Activated naive CD4-positive, alpha-beta T cell treated with anti-CD3 and anti-CD28 coated beads, Interleukin-2, amount 50 U/mL, for 24 hours (primary cell): ENCODE results near the gene SLC39A9.
"Not testable (repeated sequence)": the region's sequence is repeated elsewhere in the genome, so short reads cannot be mapped to it uniquely, and the experiment has no call there.

Experiments
- H3K27ac Mint-ChIP-seq: one replicate; pipeline ENCODE4 v1.8.0; 2021; ENCODE audit warnings: mild to moderate bottlenecking, mixed read lengths
- H3K27me3 Mint-ChIP-seq: one replicate; pipeline ENCODE4 v1.8.0; 2021; ENCODE audit warnings: mixed read lengths
- H3K36me3 Mint-ChIP-seq: one replicate; pipeline ENCODE4 v1.8.0; 2021; ENCODE audit warnings: mixed read lengths
- H3K4me1 Mint-ChIP-seq: one replicate; pipeline ENCODE4 v1.8.0; 2021; ENCODE audit warnings: mixed read lengths
- H3K4me3 Mint-ChIP-seq: one replicate; pipeline ENCODE4 v1.8.0; 2021; ENCODE audit warnings: mild to moderate bottlenecking, mixed read lengths
- H3K9me3 Mint-ChIP-seq: one replicate; pipeline ENCODE4 v1.8.0; 2021; ENCODE audit warnings: mixed read lengths

SLC39A9 gene

GRCh38 chr14:69360438-69361108 lies 37.9 kb upstream of the SLC39A9 start:
- Mint-ChIP-seq H3K27ac (no peak overlapping the region), H3K4me1 (no peaks in the 10 kb centered on the region), H3K36me3 (peaks cover 1% of the 10 kb centered on the region), H3K9me3 (no peaks in the 10 kb centered on the region), H3K4me3 (no peak overlapping the region), H3K27me3 (no peaks in the 10 kb centered on the region)

DNA sequence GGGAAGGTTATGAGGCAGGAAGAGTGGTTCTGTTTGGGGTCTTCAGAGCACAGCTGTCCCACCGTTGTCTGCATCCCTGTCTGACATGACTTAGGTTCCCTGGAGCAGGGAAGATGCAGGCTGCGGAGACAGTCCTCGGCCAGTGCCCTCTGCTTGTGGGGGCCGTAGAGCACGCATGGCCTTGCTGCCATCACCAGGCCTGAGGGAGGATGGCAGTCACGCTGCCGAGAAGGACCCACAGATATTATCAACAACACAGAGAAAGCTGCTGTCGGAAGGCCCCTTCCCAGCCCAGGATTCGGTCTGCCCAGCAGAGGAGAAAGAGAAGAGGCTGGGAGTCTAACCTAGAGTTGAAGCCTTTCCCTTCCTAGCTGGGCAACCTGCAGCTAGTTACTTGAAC lies 35.4 kb upstream of the SLC39A9 start:
- H3K4me3 Mint-ChIP-seq: no peak overlapping the region
- no peaks in the 10 kb centered on the region for H3K4me1 Mint-ChIP-seq
- H3K27me3 Mint-ChIP-seq: no peaks in the 10 kb centered on the region
- no peak overlapping the region for H3K27ac Mint-ChIP-seq
- H3K9me3 Mint-ChIP-seq: no peaks in the 10 kb centered on the region
- H3K36me3 Mint-ChIP-seq: peaks cover 1% of the 10 kb centered on the region

- Mint-ChIP-seq H3K27ac (no peak overlapping the region), H3K4me1 (no peaks in the 10 kb centered on the region), H3K4me3 (no peak overlapping the region), H3K9me3 (no peaks in the 10 kb centered on the region), H3K36me3 (peaks cover 1% of the 10 kb centered on the region), H3K27me3 (no peaks in the 10 kb centered on the region)
Observed at GRCh38 chr14:69363964-69364363, 34.5 kb upstream of the SLC39A9 start.

DNA sequence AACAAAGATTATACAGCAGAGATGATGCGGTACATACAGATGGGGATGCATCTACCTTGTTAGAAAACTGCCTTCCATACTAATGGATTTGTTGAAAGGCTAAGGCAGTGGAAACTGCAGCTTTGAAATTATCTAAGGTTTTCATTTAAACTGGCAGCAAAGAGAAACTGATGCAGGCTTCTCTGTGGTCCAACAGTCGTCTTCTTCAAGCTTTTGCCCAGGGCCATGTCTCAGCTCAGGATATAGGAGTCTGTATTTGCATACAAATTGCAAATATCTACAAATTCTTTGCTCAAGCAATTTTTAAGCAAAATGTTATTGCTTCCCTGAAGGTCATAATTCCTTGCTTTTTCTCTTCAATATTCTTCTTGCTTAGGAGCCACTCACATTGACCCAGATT lies 34.1 kb upstream of the SLC39A9 start:
- no peaks in the 10 kb centered on the region for H3K4me1 Mint-ChIP-seq
- no peak overlapping the region for H3K27ac Mint-ChIP-seq
- no peaks in the 10 kb centered on the region for H3K9me3 Mint-ChIP-seq
- H3K36me3 Mint-ChIP-seq: peaks cover 1% of the 10 kb centered on the region
- no peak overlapping the region for H3K4me3 Mint-ChIP-seq
- H3K27me3 Mint-ChIP-seq: no peaks in the 10 kb centered on the region

DNA sequence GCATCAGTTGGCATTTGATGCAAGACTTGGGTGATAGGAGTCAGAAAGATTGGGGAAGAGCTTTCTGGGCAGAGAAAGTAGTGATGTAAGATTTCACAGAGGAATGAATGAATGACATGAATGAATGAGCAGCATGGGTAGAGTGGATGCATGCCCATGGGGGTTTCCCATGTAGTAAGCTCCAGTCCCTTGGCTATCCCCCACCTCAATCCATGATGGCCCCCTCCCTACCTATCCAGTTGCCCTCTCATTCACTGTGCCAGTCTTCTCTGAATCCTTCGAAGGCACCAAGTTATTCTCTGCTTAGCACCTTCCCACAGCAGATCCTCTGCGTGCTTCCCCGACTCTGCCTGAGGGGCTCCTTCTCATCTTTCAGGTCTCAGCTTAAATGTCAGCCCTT lies 32.4 kb upstream of the SLC39A9 start:
- H3K9me3 Mint-ChIP-seq: no peaks in the 10 kb centered on the region
- no peak overlapping the region for H3K4me3 Mint-ChIP-seq
- H3K27ac Mint-ChIP-seq: no peak overlapping the region
- H3K36me3 Mint-ChIP-seq: peaks cover 1% of the 10 kb centered on the region
- H3K4me1 Mint-ChIP-seq: no peaks in the 10 kb centered on the region
- no peaks in the 10 kb centered on the region for H3K27me3 Mint-ChIP-seq

DNA sequence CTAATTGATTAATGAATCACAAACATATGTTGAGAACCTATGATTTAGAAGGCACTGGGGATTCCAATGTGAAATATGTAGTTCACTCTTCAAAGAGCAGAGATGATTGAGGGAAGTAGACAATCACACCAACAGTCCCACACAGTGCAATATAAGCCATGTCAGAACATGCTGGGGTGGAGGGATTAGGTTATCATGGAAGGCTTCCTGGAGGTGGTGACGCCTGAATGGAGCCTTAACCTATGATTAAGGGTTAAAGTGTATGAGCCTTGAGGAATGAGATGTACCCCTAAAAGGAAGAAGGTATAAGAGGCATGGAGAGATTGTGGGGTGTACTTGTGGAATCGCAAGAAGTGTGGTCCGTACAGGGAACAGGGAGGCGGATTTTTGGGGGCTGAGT lies 31.7 kb upstream of the SLC39A9 start:
- Mint-ChIP-seq H3K4me3 (no peak overlapping the region), H3K27ac (no peak overlapping the region), H3K9me3 (no peaks in the 10 kb centered on the region), H3K4me1 (no peaks in the 10 kb centered on the region), H3K27me3 (no peaks in the 10 kb centered on the region), H3K36me3 (peaks cover 1% of the 10 kb centered on the region)

- no peaks in the 10 kb centered on the region for H3K4me1 Mint-ChIP-seq
- H3K36me3 Mint-ChIP-seq: peaks cover 3% of the 10 kb centered on the region
- no peaks in the 10 kb centered on the region for H3K27me3 Mint-ChIP-seq
- H3K9me3 Mint-ChIP-seq: no peaks in the 10 kb centered on the region
- H3K27ac Mint-ChIP-seq: no peak overlapping the region
- H3K4me3 Mint-ChIP-seq: no peak overlapping the region
Observed at GRCh38 chr14:69368381-69368780, 30.1 kb upstream of the SLC39A9 start.

GRCh38 chr14:69370061-69370460 lies 28.4 kb upstream of the SLC39A9 start:
- peaks cover 7% of the 10 kb centered on the region for H3K36me3 Mint-ChIP-seq

DNA sequence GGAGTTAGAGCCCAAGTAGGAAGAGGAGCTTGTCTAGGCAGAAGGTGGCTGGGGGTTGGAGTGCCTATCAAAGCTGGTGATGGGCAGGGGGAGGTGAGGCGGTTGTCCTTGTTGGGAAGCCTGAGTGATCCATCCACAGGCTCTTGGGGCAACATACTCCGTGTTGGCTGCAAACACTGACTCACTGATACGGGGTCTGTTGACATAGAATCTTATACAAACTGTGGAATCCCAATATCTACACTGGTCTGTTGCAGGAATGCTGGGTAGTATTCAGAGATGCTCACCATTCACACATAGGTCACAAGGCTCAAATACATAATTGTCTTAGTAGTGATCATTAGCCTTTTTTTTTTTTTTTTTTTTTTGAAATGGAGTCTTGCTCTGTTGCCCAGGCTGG lies 26.3 kb upstream of the SLC39A9 start:
- no peaks in the 10 kb centered on the region for H3K27me3 Mint-ChIP-seq
- H3K4me3 Mint-ChIP-seq: no peak overlapping the region
- no peak overlapping the region for H3K27ac Mint-ChIP-seq
- peaks cover 22% of the 10 kb centered on the region for H3K36me3 Mint-ChIP-seq
- H3K9me3 Mint-ChIP-seq: no peaks in the 10 kb centered on the region
- peaks cover 5% of the 10 kb centered on the region for H3K4me1 Mint-ChIP-seq

More at GRCh38 chr14:69370061-69370460, 28.4 kb upstream of the SLC39A9 start:
- Mint-ChIP-seq H3K27ac (no peak overlapping the region), H3K27me3 (no peaks in the 10 kb centered on the region), H3K9me3 (no peaks in the 10 kb centered on the region), H3K4me3 (no peak overlapping the region), H3K4me1 (peaks cover 5% of the 10 kb centered on the region)

DNA sequence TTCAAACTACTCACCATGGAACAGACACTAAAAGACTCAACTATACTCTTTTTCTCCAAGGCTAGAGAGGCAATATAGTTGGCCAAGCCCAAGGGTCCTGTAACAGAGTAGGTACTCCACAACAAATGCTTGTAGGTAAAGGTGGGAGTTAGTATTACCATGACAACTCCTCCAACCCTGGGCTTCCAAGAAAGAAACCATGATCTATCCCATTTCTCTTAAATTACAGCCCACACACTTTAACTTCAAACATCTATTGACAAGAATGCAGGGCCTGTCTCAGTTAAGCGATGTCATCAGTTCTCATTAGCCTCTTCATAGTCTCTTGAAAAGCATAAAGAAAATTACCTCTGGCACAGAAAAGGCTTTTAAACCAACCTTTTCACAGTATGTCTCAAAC lies 25.4 kb upstream of the SLC39A9 start:
- no peaks in the 10 kb centered on the region for H3K9me3 Mint-ChIP-seq
- no peaks in the 10 kb centered on the region for H3K27me3 Mint-ChIP-seq
- peak overlapping the region; percentile 56 for H3K27ac Mint-ChIP-seq
- H3K36me3 Mint-ChIP-seq: peaks cover 25% of the 10 kb centered on the region
- no peak overlapping the region for H3K4me3 Mint-ChIP-seq
- peaks cover 5% of the 10 kb centered on the region for H3K4me1 Mint-ChIP-seq

GRCh38 chr14:69374235-69374634 lies 24.3 kb upstream of the SLC39A9 start:
- Mint-ChIP-seq H3K36me3 (peaks cover 26% of the 10 kb centered on the region), H3K4me3 (no peak overlapping the region), H3K9me3 (no peaks in the 10 kb centered on the region), H3K4me1 (peaks cover 5% of the 10 kb centered on the region), H3K27ac (peak overlapping the region; percentile 32), H3K27me3 (no peaks in the 10 kb centered on the region)

DNA sequence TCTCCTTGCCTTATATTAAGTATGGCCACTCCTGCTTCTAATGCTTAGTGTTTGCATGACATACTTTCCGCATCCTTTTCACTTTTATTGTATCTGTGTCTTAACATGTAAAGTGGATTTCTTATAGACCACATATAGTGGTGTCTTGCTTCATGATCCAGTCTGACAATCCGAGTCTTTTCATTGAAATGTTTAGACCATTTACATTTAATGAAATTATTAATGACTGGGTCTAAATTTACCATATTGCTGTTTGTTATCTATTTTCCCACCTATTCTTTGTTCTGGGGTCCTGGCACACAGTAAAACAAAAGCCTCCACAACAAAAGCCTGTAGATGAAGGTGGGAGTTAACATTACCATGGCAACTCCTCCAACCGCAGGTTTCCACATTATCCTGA lies 23.3 kb upstream of the SLC39A9 start:
- H3K27me3 Mint-ChIP-seq: no peaks in the 10 kb centered on the region
- H3K4me1 Mint-ChIP-seq: peaks cover 5% of the 10 kb centered on the region
- peaks cover 26% of the 10 kb centered on the region for H3K36me3 Mint-ChIP-seq
- no peaks in the 10 kb centered on the region for H3K9me3 Mint-ChIP-seq
- no peak overlapping the region for H3K27ac Mint-ChIP-seq
- H3K4me3 Mint-ChIP-seq: no peak overlapping the region

- Mint-ChIP-seq H3K36me3 (peaks cover 26% of the 10 kb centered on the region), H3K4me1 (peaks cover 5% of the 10 kb centered on the region), H3K9me3 (no peaks in the 10 kb centered on the region), H3K27ac (no peak overlapping the region), H3K27me3 (no peaks in the 10 kb centered on the region), H3K4me3 (no peak overlapping the region)
Observed at GRCh38 chr14:69375722-69376121, 22.8 kb upstream of the SLC39A9 start.

DNA sequence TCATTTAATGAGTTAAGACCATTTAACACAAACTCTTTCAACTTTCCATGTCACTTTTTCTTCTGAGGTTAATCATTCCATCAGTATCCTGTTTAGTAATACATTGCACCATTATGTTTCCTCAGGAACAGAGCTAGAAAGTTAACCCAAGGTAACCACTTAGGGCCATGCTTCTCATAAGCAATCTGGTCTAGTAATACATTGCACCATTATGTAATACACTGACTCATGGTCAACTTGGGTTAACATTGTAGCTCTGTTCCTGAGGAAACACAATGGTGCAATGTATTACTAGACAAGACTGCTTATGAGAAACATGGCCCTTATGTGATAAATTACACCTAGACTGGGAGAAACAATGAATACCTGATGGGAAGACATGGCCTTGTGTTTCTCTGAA lies 22.1 kb upstream of the SLC39A9 start:
- no peak overlapping the region for H3K27ac Mint-ChIP-seq
- peaks cover 5% of the 10 kb centered on the region for H3K4me1 Mint-ChIP-seq
- H3K27me3 Mint-ChIP-seq: no peaks in the 10 kb centered on the region
- H3K36me3 Mint-ChIP-seq: peaks cover 26% of the 10 kb centered on the region
- no peaks in the 10 kb centered on the region for H3K9me3 Mint-ChIP-seq
- H3K4me3 Mint-ChIP-seq: no peak overlapping the region

GRCh38 chr14:69378274-69378673 lies 20.2 kb upstream of the SLC39A9 start:
- peaks cover 5% of the 10 kb centered on the region for H3K4me1 Mint-ChIP-seq
- H3K36me3 Mint-ChIP-seq: peaks cover 23% of the 10 kb centered on the region
- no peak overlapping the region for H3K27ac Mint-ChIP-seq
- no peaks in the 10 kb centered on the region for H3K9me3 Mint-ChIP-seq
- H3K4me3 Mint-ChIP-seq: no peak overlapping the region
- H3K27me3 Mint-ChIP-seq: no peaks in the 10 kb centered on the region

DNA sequence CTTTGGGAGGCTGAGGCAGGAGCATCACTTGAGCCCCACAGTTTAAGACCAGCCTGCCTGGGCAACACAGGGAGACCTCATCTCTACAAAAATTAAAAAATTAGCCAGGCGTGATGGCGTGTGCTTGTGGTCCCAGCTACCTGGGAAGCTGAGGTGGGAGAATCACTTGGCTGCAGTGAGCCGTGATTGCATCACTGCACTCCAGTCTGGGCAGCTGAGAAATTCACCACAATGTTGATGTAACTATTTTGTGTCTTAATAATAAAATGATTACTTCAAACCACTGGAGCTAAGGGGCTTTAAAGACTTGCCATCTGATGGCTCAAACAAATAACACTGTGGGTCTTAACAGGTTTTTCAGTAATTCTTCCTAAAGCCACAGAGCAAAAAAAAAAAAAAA lies 11.2 kb upstream of the SLC39A9 start:
- Mint-ChIP-seq H3K27me3 (no peaks in the 10 kb centered on the region), H3K9me3 (no peaks in the 10 kb centered on the region), H3K27ac (no peak overlapping the region), H3K4me1 (peaks cover 77% of the 10 kb centered on the region), H3K36me3 (peaks cover 35% of the 10 kb centered on the region), H3K4me3 (no peak overlapping the region)

GRCh38 chr14:69391400-69391799 lies 7.1 kb upstream of the SLC39A9 start:
- H3K27me3 Mint-ChIP-seq, H3K9me3 Mint-ChIP-seq, H3K27ac Mint-ChIP-seq: not testable (repeated sequence)
- H3K36me3 Mint-ChIP-seq: peaks cover 46% of the 10 kb centered on the region
- peak overlapping the region; percentile 57 for H3K4me3 Mint-ChIP-seq
- H3K4me1 Mint-ChIP-seq: peaks cover 89% of the 10 kb centered on the region
